HG03175 (cell line): Measurements from ENCODE around the gene SLC25A33.
"Not testable (repeated sequence)": the region's sequence is repeated elsewhere in the genome, so short reads cannot be mapped to it uniquely, and the experiment has no call there.

ENCODE experiments used
- ATAC-seq: cut with Tn5 transposase; IDR thresholded peaks from one replicate; pipeline ENCODE4 v1.9.1; 2021; ENCODE audit warnings: mild to moderate bottlenecking, moderate library complexity; ENCODE audit not compliant: unreplicated experiment

Gene SLC25A33, protein sequence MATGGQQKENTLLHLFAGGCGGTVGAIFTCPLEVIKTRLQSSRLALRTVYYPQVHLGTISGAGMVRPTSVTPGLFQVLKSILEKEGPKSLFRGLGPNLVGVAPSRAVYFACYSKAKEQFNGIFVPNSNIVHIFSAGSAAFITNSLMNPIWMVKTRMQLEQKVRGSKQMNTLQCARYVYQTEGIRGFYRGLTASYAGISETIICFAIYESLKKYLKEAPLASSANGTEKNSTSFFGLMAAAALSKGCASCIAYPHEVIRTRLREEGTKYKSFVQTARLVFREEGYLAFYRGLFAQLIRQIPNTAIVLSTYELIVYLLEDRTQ

DNA sequence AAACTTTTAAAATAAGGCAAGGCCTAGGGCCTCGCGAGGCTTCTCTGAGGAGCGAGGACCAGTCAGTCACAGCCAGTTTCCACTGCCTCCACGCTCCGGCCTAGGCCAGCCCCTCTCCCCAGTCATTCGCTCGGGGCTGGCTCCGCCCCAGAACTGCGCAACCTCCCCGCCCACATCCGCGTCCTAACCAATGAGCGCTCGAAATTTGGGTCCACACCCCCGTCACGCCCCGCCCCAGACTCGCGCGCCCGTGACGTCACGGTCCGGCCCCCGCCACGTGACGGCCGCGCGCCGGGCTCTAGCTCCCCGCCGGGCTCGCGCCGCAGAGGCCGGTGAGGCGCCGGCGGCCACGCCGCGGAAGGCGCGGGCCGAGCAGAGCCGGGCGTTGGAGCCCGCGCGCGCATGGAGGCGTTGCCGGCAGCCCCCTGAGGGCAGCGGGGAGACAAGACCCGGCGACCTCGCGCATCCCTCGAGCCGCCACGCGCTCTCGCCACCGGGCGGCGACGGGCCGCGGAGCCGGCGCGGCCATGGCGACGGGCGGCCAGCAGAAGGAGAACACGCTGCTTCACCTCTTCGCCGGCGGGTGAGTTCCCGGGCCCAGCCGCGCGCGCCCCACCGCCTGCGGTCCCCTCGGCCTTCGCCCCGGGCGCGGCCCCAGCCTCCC lies at the start of gene SLC25A33:
Gene SLC25A33 (plus strand): TSS at position 301 of the 664 bp plus-strand sequence. CDS start 227 bp downstream, at position 528.
- ATAC-seq, result peak; percentile 96

- ATAC-seq, result no peak
These were observed 48.5 kb upstream of the SLC25A33 start for GRCh38 chr1:9490605-9491339.

- no peak for ATAC-seq
These were observed 45.9 kb upstream of the SLC25A33 start for GRCh38 chr1:9493326-9493725.

DNA sequence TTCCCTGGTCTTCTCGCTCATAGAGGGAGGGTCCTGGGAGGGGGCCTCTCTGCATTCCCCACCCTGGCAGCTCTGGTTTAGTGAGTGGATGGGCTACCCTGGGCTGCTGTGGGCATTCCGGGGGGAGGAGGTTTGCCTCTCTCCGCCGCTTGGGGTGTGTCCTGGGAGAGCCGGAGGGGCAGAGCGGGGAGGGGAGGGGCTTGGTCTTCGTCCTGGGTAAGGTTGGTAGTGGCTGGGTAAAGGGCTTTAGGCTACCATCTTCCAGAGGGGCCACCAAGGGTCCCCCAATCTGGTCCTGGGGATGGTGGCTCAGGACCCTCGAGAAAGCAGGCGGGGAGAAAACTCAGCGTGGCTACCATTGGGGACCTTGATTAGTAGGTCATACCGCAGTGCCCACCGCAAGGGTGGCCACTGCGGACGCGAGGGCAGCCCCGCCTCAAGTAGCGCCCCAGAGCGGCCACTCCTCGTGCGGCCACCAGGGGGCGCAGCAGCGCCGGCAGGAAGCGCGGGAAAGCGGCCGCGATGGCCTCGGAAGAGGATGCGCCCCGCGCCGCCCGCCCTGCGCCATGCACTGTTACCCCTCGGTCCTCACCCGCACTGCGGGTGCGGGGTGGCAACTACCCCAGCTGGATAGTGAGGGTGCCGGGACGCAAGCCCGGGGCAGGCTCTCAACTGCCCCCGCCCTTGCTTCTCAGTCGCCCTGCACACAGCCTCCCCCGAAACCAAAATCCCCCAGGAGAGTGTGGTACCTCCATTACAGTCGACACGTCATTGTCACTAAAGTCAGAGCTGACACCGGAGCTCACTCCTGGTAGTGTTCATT lies 44.1 kb upstream of the SLC25A33 start:
- ATAC-seq, result peak; percentile 45

GRCh38 chr1:9495854-9496374 lies 43.4 kb upstream of the SLC25A33 start:
- no peak for ATAC-seq

- no peak for ATAC-seq
These were observed 38.2 kb upstream of the SLC25A33 start for GRCh38 chr1:9500756-9501754.

DNA sequence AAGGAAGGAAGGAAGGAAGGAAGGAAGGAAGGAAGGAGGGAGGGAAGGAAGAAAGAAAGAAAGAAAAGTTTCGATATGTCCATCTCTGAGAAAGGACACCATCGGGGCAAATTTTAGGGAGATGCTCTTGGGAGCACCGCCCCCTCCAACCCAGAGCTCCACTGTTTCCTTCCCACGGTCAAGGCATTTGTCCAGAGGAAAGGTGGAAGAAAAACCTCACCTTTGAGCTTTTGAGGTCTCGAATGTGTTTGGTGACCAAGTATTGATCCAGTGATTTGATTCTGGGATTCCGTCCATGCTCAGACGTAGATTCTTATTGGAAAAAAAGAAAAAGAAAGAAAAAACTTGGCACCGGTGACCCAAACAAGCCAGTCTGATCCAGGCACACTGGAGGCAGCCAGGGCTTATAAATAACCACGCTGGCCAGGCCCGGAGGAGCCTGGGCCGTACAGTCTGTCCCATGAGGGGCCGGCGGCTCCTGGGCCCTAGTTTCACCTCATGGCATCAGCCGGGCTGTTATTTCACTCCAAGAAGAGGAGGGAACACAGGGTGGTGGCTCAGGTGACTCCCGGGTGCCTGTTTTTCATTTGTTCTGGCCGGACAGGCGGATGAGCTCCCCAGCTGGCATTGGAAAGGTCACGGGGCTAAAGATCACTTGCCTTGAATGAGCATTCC lies 36.1 kb upstream of the SLC25A33 start:
- no peak for ATAC-seq

DNA sequence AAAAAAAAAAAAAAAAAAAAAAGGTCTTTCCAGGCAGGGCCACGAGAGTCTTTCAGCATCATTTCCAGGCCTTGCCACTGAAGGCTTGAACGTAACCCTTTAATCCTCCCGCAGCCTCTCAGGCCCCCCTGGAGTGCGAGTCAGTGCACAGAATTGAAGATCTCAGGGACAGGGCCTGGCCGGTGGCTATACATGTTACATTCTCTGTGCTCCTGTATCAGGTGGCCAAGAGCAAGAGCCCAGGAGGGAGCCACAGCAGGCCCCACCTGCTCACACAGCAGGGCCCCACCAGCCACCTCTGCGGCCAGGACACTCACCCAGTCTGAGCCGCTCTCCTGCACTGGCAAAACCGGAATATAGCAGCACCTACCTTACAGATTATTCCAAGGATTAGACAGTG lies 34.1 kb upstream of the SLC25A33 start:
- no peak for ATAC-seq

- ATAC-seq, result no peak
These were observed 32.4 kb upstream of the SLC25A33 start for GRCh38 chr1:9506901-9507300.

DNA sequence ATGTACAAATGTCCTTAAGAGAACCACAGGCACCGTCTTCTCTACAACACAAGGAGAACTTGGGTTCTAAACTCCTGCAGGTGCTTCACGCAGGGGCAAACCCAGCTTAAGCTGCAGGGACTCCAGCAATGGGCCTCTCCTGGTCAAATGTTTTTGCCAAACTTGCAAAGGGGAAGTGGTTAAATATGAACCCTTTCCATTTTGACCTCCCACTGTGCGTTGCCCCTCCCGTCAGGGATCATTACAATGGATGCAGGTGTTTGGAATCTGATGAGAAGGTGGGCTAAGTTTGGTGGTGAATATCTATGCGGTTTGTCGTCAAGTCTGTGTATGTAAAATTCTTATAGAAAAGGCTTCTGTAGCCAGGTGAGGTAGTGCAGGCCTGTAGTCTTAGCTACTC lies 29.1 kb upstream of the SLC25A33 start:
- ATAC-seq, result no peak

- ATAC-seq, result not testable (repeated sequence)
These were observed 23.7 kb upstream of the SLC25A33 start for GRCh38 chr1:9515550-9515949.

DNA sequence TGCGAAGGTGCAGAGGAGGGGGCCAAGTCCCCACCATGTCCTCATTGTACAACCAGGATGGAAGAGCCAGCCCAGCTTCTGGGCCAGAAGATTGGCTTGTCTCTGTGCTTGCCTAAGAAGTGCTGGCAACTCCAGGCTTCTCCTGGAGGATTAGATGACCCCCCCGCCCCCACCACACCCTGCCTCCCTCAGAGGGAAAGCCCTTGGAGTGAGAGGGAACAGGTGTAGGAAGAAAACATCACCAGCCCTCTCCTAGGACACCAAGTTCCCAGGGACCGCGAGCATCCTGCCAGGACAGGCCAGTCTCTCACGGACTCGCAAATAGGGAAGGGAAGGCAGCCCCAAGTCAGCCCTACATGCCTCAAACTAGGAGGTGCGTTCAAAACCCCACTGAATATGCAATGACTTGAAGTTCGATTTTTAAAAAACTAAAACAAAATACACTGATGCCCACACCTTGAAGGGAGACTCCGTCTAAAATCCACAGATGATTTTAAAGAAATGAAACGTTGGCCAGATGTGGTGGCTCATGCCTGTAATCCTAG lies 20.7 kb upstream of the SLC25A33 start:
- no peak for ATAC-seq

DNA sequence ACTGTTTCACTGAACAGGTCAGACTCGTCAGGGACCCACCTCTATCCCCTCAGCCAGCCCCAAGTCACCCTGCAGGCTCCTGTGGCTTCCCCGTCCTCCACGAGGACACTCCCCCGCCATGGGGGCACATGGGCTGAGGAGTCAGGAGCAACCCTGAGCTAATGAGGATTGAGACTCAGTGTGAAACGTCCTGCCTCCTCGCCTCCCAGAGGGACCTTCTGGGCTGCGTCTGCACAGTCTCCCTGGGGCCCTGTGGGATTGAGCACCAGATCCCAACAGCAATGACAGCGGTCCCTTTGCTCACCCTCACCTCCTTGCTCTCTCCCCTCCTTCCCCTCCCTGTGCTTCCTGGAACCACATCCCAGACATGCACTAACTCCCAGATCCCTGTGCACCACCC lies 18.9 kb upstream of the SLC25A33 start:
- ATAC-seq, result no peak

DNA sequence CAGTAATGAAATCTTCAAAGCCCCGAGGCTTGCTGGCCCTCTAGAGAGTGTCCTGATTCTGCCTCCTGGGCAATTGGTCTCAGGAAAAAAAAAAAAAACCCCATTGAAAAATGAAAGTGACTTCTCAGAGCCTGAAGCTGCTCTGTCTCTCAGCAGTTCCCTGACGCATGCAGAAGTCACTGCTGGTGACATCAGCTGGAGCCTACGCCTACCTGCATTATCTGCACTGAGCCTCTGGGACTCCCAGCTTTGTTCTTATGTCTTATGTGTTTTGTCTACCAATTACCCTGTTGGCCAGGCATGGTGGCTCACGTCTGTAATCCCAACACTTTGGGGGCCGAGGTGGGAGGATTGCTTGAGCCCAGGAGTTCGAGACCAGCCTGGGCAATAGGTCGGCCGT lies 10.1 kb upstream of the SLC25A33 start:
- ATAC-seq, result no peak

- ATAC-seq, result no peak
These were observed 8.9 kb upstream of the SLC25A33 start for GRCh38 chr1:9530320-9530719.

DNA sequence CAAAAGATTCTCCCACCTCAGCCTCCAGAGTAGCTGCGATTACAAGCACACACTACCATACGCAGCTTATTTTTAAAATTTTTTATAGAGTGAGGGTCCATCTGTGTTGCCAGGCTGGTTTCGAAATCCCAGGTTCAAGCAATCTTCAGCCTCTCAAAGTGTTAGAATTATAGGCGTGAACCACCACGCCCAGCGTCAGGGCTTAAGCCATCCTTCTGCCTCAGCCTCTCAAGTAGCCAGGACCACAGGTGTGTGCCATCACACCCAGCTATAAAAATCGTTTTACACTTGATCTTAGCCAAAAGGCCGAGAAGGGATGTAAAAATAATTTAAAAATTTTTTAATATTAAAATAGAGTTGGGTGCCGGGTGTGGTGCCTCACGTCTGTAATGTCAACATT lies 4.3 kb upstream of the SLC25A33 start:
- ATAC-seq, result no peak

- no peak for ATAC-seq
These were observed 3.0 kb upstream of the SLC25A33 start for GRCh38 chr1:9536301-9536700.

DNA sequence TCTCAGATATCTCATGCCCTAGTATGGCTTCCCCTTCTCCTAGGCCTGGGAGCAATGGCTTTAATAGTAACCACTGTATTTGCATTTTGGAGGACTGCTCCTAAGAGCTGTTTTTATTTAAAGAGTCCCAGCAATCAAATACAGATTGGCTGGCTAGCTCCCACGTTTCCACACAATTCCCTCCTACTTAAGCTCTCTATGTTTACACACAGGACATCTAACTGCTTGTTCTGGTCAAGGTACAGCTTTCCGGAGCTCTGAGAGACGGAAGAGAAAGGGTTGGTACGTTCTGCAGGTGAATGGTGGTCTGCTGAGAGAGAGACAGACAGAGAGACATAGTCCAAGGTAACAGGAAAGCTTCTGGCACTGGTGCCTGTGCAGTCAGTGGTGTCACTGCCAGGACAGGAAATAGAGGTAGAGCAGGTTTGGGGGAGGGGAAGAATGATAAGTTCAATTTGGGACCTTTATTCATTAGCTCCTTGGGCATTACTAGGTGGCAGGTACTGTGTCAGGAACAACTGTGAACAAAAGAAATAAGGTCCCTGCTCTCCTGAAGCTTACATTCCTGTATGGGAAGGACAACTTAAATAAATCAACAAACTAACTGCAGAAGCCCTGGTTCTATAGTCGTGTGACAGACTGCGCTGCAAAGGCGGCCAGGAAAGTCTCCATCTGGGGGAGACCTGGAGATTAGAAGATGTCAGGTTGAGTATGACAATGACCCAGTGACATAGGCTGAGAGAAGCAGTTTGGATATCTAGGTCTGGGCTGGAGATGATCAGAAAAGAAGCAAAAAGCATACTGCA lies 1.2 kb upstream of the SLC25A33 start:
- ATAC-seq, result no peak
